Measurements from ENCODE around the gene USHBP1. TPM values are rescaled to one million over a fixed set of nuclear protein-coding genes. Genes with fewer than 3 reads are reported as not detected.

The USHBP1 gene
- total and polyA plus RNA-seq, 2 of the 13 experiments (the other 11 are each of a cell fraction or from before 2014, with no cell fraction given), result 0.15 to 1.5 TPM

- no peak; the same call in 1 of the 2 replicates for TF ChIP-seq ARNT2 (CRISPR knock-in tag; IDR thresholded peaks at IDR 0.05; ENCODE audit: low read depth)
- TF ChIP-seq NFE2L2 (IDR thresholded peaks at IDR 0.05; ENCODE audit: low read length), result no peak
- TF ChIP-seq SMAD1 (CRISPR knock-in tag; IDR thresholded peaks at IDR 0.05; ENCODE audit: borderline replicate concordance, low read depth), result no peak
- no peak for TF ChIP-seq NFATC3 (CRISPR knock-in tag; IDR thresholded peaks at IDR 0.05)
- TF ChIP-seq MYNN (CRISPR knock-in tag; IDR thresholded peaks at IDR 0.05; ENCODE audit: low read depth), result no peak
- TF ChIP-seq ZNF766 (CRISPR knock-in tag; IDR thresholded peaks at IDR 0.05; ENCODE audit: borderline replicate concordance), result no peak
- TF ChIP-seq REST (IDR thresholded peaks at IDR 0.05; ENCODE audit: borderline replicate concordance in 1 of 2, low read depth in 1 of 2, low read length in 2 of 2), result peak in 1 of 2 experiments; percentile 48; a peak in 1 of 4 replicates
- TF ChIP-seq POLR2A (IDR thresholded peaks at IDR 0.05; ENCODE audit: insufficient read depth in 1 of 2, low read depth in 2 of 2, low read length in 2 of 2), result peak; percentile 65 to 82
Observed at GRCh38 chr19:17266975-17267788, 2.6 kb upstream of the USHBP1 start, which contains the start of gene BABAM1 (continued).

- FAIRE-seq (no peak), DNase-seq (ENCODE audit: low spot score) (no peak), ATAC-seq (no peak)
- 89% methylated on average over 12 of the region's 12 CpGs for WGBS (ENCODE audit: low lambda C conversion rate)
- ChIA-PET POLR2A (interaction anchor here (0.6 to 2.8 kb wide), 22 partner anchors 8 to 190 kb away, joined by 3 to 40 read pairs (median 5); partner anchors contain the start of genes BST2, DDA1, MRPL34 and NR2F6), CTCF (ENCODE audit: low intra/inter-chr PET ratio, low total read pairs) (no interaction called here)
- Histone ChIP-seq H3K4me2 (ENCODE audit: low read depth, low read length) (peak overlapping the region; percentile 30; the same call in 1 of the 2 replicates), H3K36me3 (replicated peaks in 1 of 2; ENCODE audit: control insufficient read depth in 1 of 2, insufficient read depth in 2 of 2, low read length in 2 of 2) (peaks cover 2 to 12% of the 10 kb centered on the region in 2 experiments; a peak in 3 of 5 replicates), H3K27ac (ENCODE audit: extremely low read length, insufficient read depth, low read length) (no peak overlapping the region), H3K4me1 (ENCODE audit: insufficient read depth, low read length) (peaks cover 44% of the 10 kb centered on the region), H3K9ac (ENCODE audit: insufficient read depth, low read depth, low read length) (no peak overlapping the region), H3K9me3 (ENCODE audit: low read length) (no peaks in the 10 kb centered on the region), H3K79me2 (ENCODE audit: insufficient read depth, low read length) (peaks cover 13% of the 10 kb centered on the region), H3K4me3 (replicated peaks in 1 of 3; ENCODE audit: insufficient read depth in 1 of 3, low read depth in 2 of 3, low read length in 3 of 3) (no peak overlapping the region), H4K20me1 (ENCODE audit: insufficient read depth, low read length) (no peaks in the 10 kb centered on the region), H2AFZ (ENCODE audit: low read length) (no peak overlapping the region), H3K27me3 (ENCODE audit: control insufficient read depth in 1 of 2, insufficient read depth in 2 of 2, low read length in 2 of 2) (peaks cover 0 to 6% of the 10 kb centered on the region in 2 experiments; a peak in 2 of 5 replicates)
- intact Hi-C loops (cut with micrococcal nuclease; ENCODE audit: unreplicated experiment), result loop anchor here (5.0 kb wide), 1 partner anchor 39 kb away; the partner anchor contains the start of gene OCEL1
- TF ChIP-seq RFX3 (CRISPR knock-in tag; IDR thresholded peaks at IDR 0.05) (no peak), ZBTB38 (CRISPR knock-in tag; IDR thresholded peaks at IDR 0.05) (0 out of 2 replicates have a peak, but pooled peaks have one; percentile 56)
- BruUV-seq (replicated peaks), result no TSS peak
- in situ Hi-C loops (cut with HindIII; ENCODE audit: extremely low pct_ligation_motif_present, low pct_unique_long_range_greater_than_20kb), result no loop called here
Observed at GRCh38 chr19:17266589-17266974, 2.0 kb upstream of the USHBP1 start.

Data from HepG2 (cell line).